HCT116 (cell line): ENCODE measurements around the gene NINJ1. TPM values are rescaled to one million over a fixed set of nuclear protein-coding genes. Genes with fewer than 3 reads are reported as not detected.

Source experiments
- ATAC-seq: fragments of 200-7000 bp; cut with Tn5 transposase; 2 replicates; pipeline ENCODE4 v1.9.1; 2020; ENCODE audit warnings: mild to moderate bottlenecking, moderate library complexity
- BruUV-seq: library from RNA; stranded (reverse); fragments of 400-500 nt; replicated peaks from 2 replicates; lab custom pipeline; 2021; lab: Mats Ljungman, UMichigan
- CTCF ChIA-PET: fragments of 300-600 bp; sonication (Branson Sonifier 250); formaldehyde crosslinking; loops from one replicate; lab custom pipeline; 2021; ENCODE audit warnings: antibody characterized with exemption; lab: Charles Lee
- POLR2A ChIA-PET: fragments of 300-600, 350-600 bp; sonication (Branson Sonifier 250); formaldehyde crosslinking; loops from one replicate; lab custom pipeline; 2021; ENCODE audit warnings: antibody characterized with exemption; lab: Charles Lee
- RAD21 ChIA-PET, 2 experiments: fragments of 300-600 bp; sonication (Branson Sonifier 250); formaldehyde crosslinking; loops; one replicate each; lab custom pipeline; 2023; ENCODE audit warnings: low total read pairs in 2 of 2; ENCODE audit not compliant: uncharacterized antibody in 2 of 2, unreplicated experiment in 2 of 2, low non-redundant PET in 1 of 2; lab: Charles Lee
- DNase-seq: peaks from one replicate; pipeline ENCODE4 v3.0.0-alpha.2; 2010; ENCODE audit warnings: low read depth, low spot score
- H2AFZ ChIP-seq: fragments of 200-600 bp; shearing (Covaris generic), sonication (generic); 2 replicates; pipeline ENCODE4 v1.6.1; 2017; ENCODE audit warnings: low read depth, mixed run types, mixed read lengths, antibody characterized with exemption, low read length; ENCODE audit not compliant: poor library complexity, severe bottlenecking
- H3K27ac ChIP-seq: 2 replicates; pipeline ENCODE4 v1.5.1; 2012; ENCODE audit warnings: low read depth, low read length
- H3K27me3 ChIP-seq: fragments of 200-600 bp; sonication (generic); 2 replicates; pipeline ENCODE4 v1.6.1; 2016; ENCODE audit warnings: mixed run types, low read length, mixed read lengths; ENCODE audit not compliant: insufficient read depth
- H3K36me3 ChIP-seq, 2 experiments: fragments of 200-500 bp in 1 of 2; fragments of 200-600 bp in 1 of 2; sonication (Bioruptor generic) in 1 of 2; sonication (generic) in 1 of 2; 2 replicates each; pipeline versions ENCODE4 v1.5.1 to v1.6.1; 2014 to 2016; ENCODE audit warnings: low read length in 2 of 2, inconsistent platforms in 1 of 2, mixed read lengths in 1 of 2, mixed run types in 1 of 2; ENCODE audit not compliant: insufficient read depth in 2 of 2, control insufficient read depth in 1 of 2
- H3K4me1 ChIP-seq, 2 experiments: fragments of 200-600 bp in 1 of 2; sonication (generic) in 1 of 2; 2 replicates each; pipeline versions ENCODE4 v1.5.1 to v1.6.1; 2012 to 2017; ENCODE audit warnings: low read length in 2 of 2, inconsistent platforms in 1 of 2, mild to moderate bottlenecking in 1 of 2, mixed read lengths in 1 of 2, mixed run types in 1 of 2, moderate library complexity in 1 of 2; ENCODE audit not compliant: insufficient read depth in 2 of 2, control insufficient read depth in 1 of 2
- H3K4me2 ChIP-seq: fragments of 200-600 bp; sonication (generic); 2 replicates; pipeline ENCODE4 v1.6.1; 2017; ENCODE audit warnings: mixed run types, low read length, mixed read lengths
- H3K4me3 ChIP-seq, 2 experiments: fragments of 200-600 bp in 1 of 2; sonication (generic) in 1 of 2; replicated peaks in 1 of 2; 2 replicates each; pipeline ENCODE4 v1.5.1; 2011 to 2016; ENCODE audit warnings: low read length in 2 of 2, control low read depth in 1 of 2, low read depth in 1 of 2, mild to moderate bottlenecking in 1 of 2, mixed read lengths in 1 of 2, mixed run types in 1 of 2
- H3K79me2 ChIP-seq: fragments of 200-600 bp; sonication (generic); 2 replicates; pipeline ENCODE4 v1.6.1; 2017; ENCODE audit warnings: mild to moderate bottlenecking, mixed run types, low read length, moderate library complexity, mixed read lengths; ENCODE audit not compliant: insufficient read depth
- H3K9ac ChIP-seq: fragments of 200-600 bp; sonication (generic); 2 replicates; pipeline ENCODE4 v1.6.1; 2016; ENCODE audit warnings: low read length, mixed read lengths
- H3K9me2 ChIP-seq: fragments of 200-600 bp; sonication (generic), shearing (Covaris generic); 2 replicates; pipeline ENCODE4 v1.6.1; 2017; ENCODE audit warnings: mixed run types, mild to moderate bottlenecking, moderate library complexity; ENCODE audit not compliant: insufficient read depth
- H3K9me3 ChIP-seq, 2 experiments: fragments of 200-500 bp in 1 of 2; fragments of 200-600 bp in 1 of 2; sonication (Bioruptor generic) in 1 of 2; sonication (generic) in 1 of 2; 2 replicates each; pipeline ENCODE4 v1.6.1; 2014 to 2017; ENCODE audit warnings: low read length in 2 of 2, mixed read lengths in 2 of 2, inconsistent platforms in 1 of 2, low read depth in 1 of 2, mild to moderate bottlenecking in 1 of 2, mixed run types in 1 of 2, moderate library complexity in 1 of 2; ENCODE audit not compliant: control insufficient read depth in 1 of 2, insufficient read depth in 1 of 2
- H4K20me1 ChIP-seq: fragments of 200-600 bp; sonication (generic), shearing (Covaris generic); 2 replicates; pipeline ENCODE4 v1.6.1; 2017; ENCODE audit warnings: mixed run types, mild to moderate bottlenecking, moderate library complexity; ENCODE audit not compliant: insufficient read depth
- ATF3 ChIP-seq: IDR thresholded peaks from 2 replicates; pipeline ENCODE4 v1.6.1; 2012
- CBX3 ChIP-seq: IDR thresholded peaks from 2 replicates; pipeline ENCODE4 v1.6.1; 2012; ENCODE audit warnings: low read depth
- CTCF ChIP-seq, 3 experiments: fragments of 200-600 bp in 1 of 3; sonication (generic) in 1 of 3; IDR thresholded peaks in 2 of 3; conservative IDR thresholded peaks in 1 of 3; 2 replicates each; pipeline ENCODE4 v1.5.1; 2012 to 2017; ENCODE audit warnings: low read depth in 2 of 3, low read length in 2 of 3, antibody characterized with exemption in 1 of 3, borderline replicate concordance in 1 of 3, control low read depth in 1 of 3, mild to moderate bottlenecking in 1 of 3, mixed read lengths in 1 of 3, mixed run types in 1 of 3, moderate library complexity in 1 of 3; ENCODE audit not compliant: insufficient read depth in 1 of 3
- EGR1 ChIP-seq: IDR thresholded peaks from 2 replicates; pipeline ENCODE4 v1.6.1; 2012; ENCODE audit warnings: low read depth
- EZH2 ChIP-seq: fragments of 200-600 bp; sonication (generic); IDR thresholded peaks from 2 replicates; pipeline ENCODE4 v1.6.1; 2017; ENCODE audit warnings: antibody characterized with exemption, mixed run types
- EZH2phosphoT487 ChIP-seq: fragments of 200-600 bp; IDR thresholded peaks from 2 replicates; pipeline ENCODE4 v1.6.1; 2018; ENCODE audit warnings: antibody characterized with exemption, borderline replicate concordance
- FOSL1 ChIP-seq: IDR thresholded peaks from 2 replicates; pipeline ENCODE4 v1.6.1; 2012; ENCODE audit warnings: low read depth
- JUND ChIP-seq: IDR thresholded peaks from 2 replicates; pipeline ENCODE4 v1.6.1; 2012
- MAX ChIP-seq: IDR thresholded peaks from 2 replicates; pipeline ENCODE4 v1.6.1; 2012
- POLR2AphosphoS5 ChIP-seq: IDR thresholded peaks from 2 replicates; pipeline ENCODE4 v1.6.1; 2011; ENCODE audit warnings: mild to moderate bottlenecking, low read depth, low read length, moderate library complexity
- RAD21 ChIP-seq: IDR thresholded peaks from 2 replicates; pipeline ENCODE4 v1.6.1; 2012; ENCODE audit warnings: low read depth, mild to moderate bottlenecking
- SIN3A ChIP-seq: IDR thresholded peaks from 2 replicates; pipeline ENCODE4 v1.6.1; 2012; ENCODE audit warnings: low read depth
- SP1 ChIP-seq: IDR thresholded peaks from 2 replicates; pipeline ENCODE4 v1.6.1; 2012; ENCODE audit warnings: low read depth
- TCF7L2 ChIP-seq: IDR thresholded peaks from 2 replicates; pipeline ENCODE4 v1.7.0; 2011; ENCODE audit warnings: borderline replicate concordance, inconsistent platforms; ENCODE audit not compliant: insufficient read depth, insufficient read length; ENCODE audit errors: extremely low read depth
- ZFX ChIP-seq: fragments of 450-650 bp; IDR thresholded peaks from 2 replicates; pipeline ENCODE4 v1.6.1; 2017
- ZNF274 ChIP-seq: fragments of 200-500 bp; sonication (Bioruptor generic); IDR thresholded peaks from 2 replicates; pipeline ENCODE4 v1.6.1; 2014; ENCODE audit warnings: mild to moderate bottlenecking, low read depth, low read length, inconsistent platforms
- intact Hi-C: fragments of 100-400 bp; cut with micrococcal nuclease; formaldehyde crosslinking; loops from 2 replicates; pipeline ENCODE4 v1.10.0; 2022
- total RNA-seq: library from RNA; stranded (reverse); gene quantifications from one replicate; pipeline ENCODE4 v1.2.1, GENCODE V29; 2021; ENCODE audit not compliant: unreplicated experiment

NINJ1 gene
- total RNA-seq, 1 experiment from 2014 or later: 34.4 TPM

- ATAC-seq (no peak), DNase-seq (no peak)
- Histone ChIP-seq H3K4me3 (no peak overlapping the region), H3K79me2 (no peaks in the 10 kb centered on the region), H3K4me1 (no peaks in the 10 kb centered on the region), H3K36me3 (no peaks in the 10 kb centered on the region), H4K20me1 (no peaks in the 10 kb centered on the region), H3K9me2 (no peaks in the 10 kb centered on the region), H3K9ac (no peak overlapping the region), H3K27ac (no peak overlapping the region), H2AFZ (no peak overlapping the region), H3K4me2 (no peak overlapping the region), H3K9me3 (no peaks in the 10 kb centered on the region), H3K27me3 (no peaks in the 10 kb centered on the region)
- CTCF ChIA-PET: no interaction called here
- TF ChIP-seq JUND: no peak
- TF ChIP-seq ATF3: no peak
- TF ChIP-seq RAD21: no peak
- TF ChIP-seq SP1: no peak
- TF ChIP-seq EZH2: no peak
- TF ChIP-seq EZH2phosphoT487: no peak
- TF ChIP-seq ZNF274: no peak
- TF ChIP-seq ZFX: no peak
- TF ChIP-seq MAX: no peak
- TF ChIP-seq POLR2AphosphoS5: no peak
- TF ChIP-seq TCF7L2: no peak
- TF ChIP-seq SIN3A: no peak
- no TSS peak for BruUV-seq
- intact Hi-C loops: no loop called here
- POLR2A ChIA-PET: no interaction called here
- RAD21 ChIA-PET: no interaction called here
Observed at GRCh38 chr9:93174976-93175375, 40.9 kb upstream of the NINJ1 start.

GRCh38 chr9:93173365-93174051 lies 39.5 kb upstream of the NINJ1 start:
- H3K4me1 ChIP-seq: no peaks in the 10 kb centered on the region
- no peaks in the 10 kb centered on the region for H3K36me3 ChIP-seq
- BruUV-seq: no TSS peak
- no peak overlapping the region for H2AFZ ChIP-seq
- no peaks in the 10 kb centered on the region for H3K9me3 ChIP-seq
- no peaks in the 10 kb centered on the region for H3K9me2 ChIP-seq
- POLR2A ChIA-PET: no interaction called here
- RAD21 ChIA-PET: no interaction called here
- intact Hi-C loops: no loop called here
- ATAC-seq: no peak
- no peaks in the 10 kb centered on the region for H4K20me1 ChIP-seq
- DNase-seq: no peak
- H3K4me2 ChIP-seq: no peak overlapping the region
- no peaks in the 10 kb centered on the region for H3K27me3 ChIP-seq
- H3K27ac ChIP-seq: no peak overlapping the region
- H3K79me2 ChIP-seq: no peaks in the 10 kb centered on the region
- H3K9ac ChIP-seq: no peak overlapping the region
- CTCF ChIA-PET: no interaction called here
- no peak overlapping the region for H3K4me3 ChIP-seq
- no peak for TF ChIP-seq EGR1
- TF ChIP-seq EZH2: no peak
- no peak for TF ChIP-seq ATF3
- TF ChIP-seq FOSL1: no peak
- TF ChIP-seq JUND: no peak
- no peak for TF ChIP-seq TCF7L2
- TF ChIP-seq SP1: no peak
- no peak for TF ChIP-seq CTCF (IDR thresholded peaks at IDR 0.05 in 2 of 3, conservative IDR thresholded peaks at IDR 0.05 in 1 of 3; ENCODE audit: borderline replicate concordance in 1 of 3, insufficient read depth in 1 of 3, low read depth in 2 of 3, low read length in 2 of 3)
- no peak for TF ChIP-seq CBX3
